K562 (cell line): Measurements from ENCODE around the gene C10orf90. TPM values are rescaled to one million over a fixed set of nuclear protein-coding genes. Genes with fewer than 3 reads are reported as not detected.

Experiments used
- ATAC-seq: fragments of 200-7000 bp; cut with Tn5 transposase; 3 replicates; pipeline ENCODE4 v1.9.1; 2020; ENCODE audit warnings: moderate library complexity
- BruUV-seq: library from RNA; stranded (reverse); fragments of 400-500 nt; replicated peaks from 2 replicates; lab custom pipeline; 2021; lab: Mats Ljungman, UMichigan
- CTCF ChIA-PET: fragments of 300-600 bp; formaldehyde crosslinking; extraction: SDS; loops from one replicate; lab custom pipeline; 2021; ENCODE audit warnings: low intra/inter-chr PET ratio; lab: Yijun Ruan, JAX
- POLR2A ChIA-PET: fragments of 300-600, 350-650 bp; sonication (Branson Sonifier 250); formaldehyde crosslinking; extraction: SDS; loops from one replicate; lab custom pipeline; 2021; ENCODE audit warnings: antibody characterized with exemption, inconsistent platforms; lab: Yijun Ruan, JAX
- DNase-seq, 4 experiments: peaks; one replicate each; pipeline versions ENCODE4 v3.0.0 to v3.0.0-alpha.2; 2011 to 2018; ENCODE audit warnings: low spot score in 3 of 4, mixed read lengths in 3 of 4; ENCODE audit errors: extremely low read depth in 1 of 4
- FAIRE-seq: peaks from 2 replicates; lab custom pipeline; 2011; peaks lifted over from hg19 to GRCh38; lab: Jason Lieb, UNC
- H2AFZ ChIP-seq: 2 replicates; pipeline ENCODE4 v1.6.0; 2011; ENCODE audit warnings: low read depth, low read length, control low read depth, inconsistent platforms
- H3K27ac ChIP-seq: fragments of 200-600 bp; 3 replicates; pipeline ENCODE4 v1.8.0; 2011; ENCODE audit warnings: low read depth, mild to moderate bottlenecking, control low read depth, inconsistent platforms, low read length, moderate library complexity, mixed read lengths; ENCODE audit errors: extremely low read depth
- H3K27me3 ChIP-seq, 2 experiments: fragments of 300-600 bp in 1 of 2; 2 replicates in 1 of 2; 3 replicates in 1 of 2; pipeline versions ENCODE4 v1.6.0 to v1.8.0; 2011; ENCODE audit warnings: inconsistent platforms in 2 of 2, low read length in 2 of 2, mild to moderate bottlenecking in 1 of 2, mixed read lengths in 1 of 2, moderate library complexity in 1 of 2; ENCODE audit not compliant: control insufficient read depth in 2 of 2, insufficient read depth in 2 of 2
- H3K36me3 ChIP-seq: fragments of 300-600 bp; 3 replicates; pipeline ENCODE4 v1.8.0; 2011; ENCODE audit warnings: mild to moderate bottlenecking, low read length, inconsistent platforms; ENCODE audit not compliant: control insufficient read depth, insufficient read depth
- H3K4me1 ChIP-seq, 2 experiments: fragments of 200-600 bp in 1 of 2; replicated peaks in 1 of 2; 2 replicates in 1 of 2; 3 replicates in 1 of 2; pipeline versions ENCODE4 v1.5.1 to v1.8.0; 2011; ENCODE audit warnings: inconsistent platforms in 2 of 2, low read length in 2 of 2, mild to moderate bottlenecking in 1 of 2, mixed read lengths in 1 of 2, moderate library complexity in 1 of 2; ENCODE audit not compliant: control insufficient read depth in 2 of 2, insufficient read depth in 2 of 2
- H3K4me2 ChIP-seq: 2 replicates; pipeline ENCODE4 v1.6.1; 2011; ENCODE audit warnings: low read length, control low read depth, inconsistent platforms, mixed read lengths; ENCODE audit not compliant: insufficient read depth
- H3K4me3 ChIP-seq: fragments of 200-600 bp; sonication (generic), shearing (Covaris generic); 2 replicates; pipeline ENCODE4 v1.5.1; 2016; ENCODE audit warnings: control low read depth, inconsistent platforms
- H3K79me2 ChIP-seq: fragments of 200-600 bp; 3 replicates; pipeline ENCODE4 v1.8.0; 2011; ENCODE audit warnings: low read length, inconsistent platforms; ENCODE audit not compliant: control insufficient read depth, insufficient read depth
- H3K9ac ChIP-seq, 2 experiments: 2 replicates each; pipeline versions ENCODE4 v1.6.0 to v1.6.1; 2011; ENCODE audit warnings: low read depth in 2 of 2, low read length in 2 of 2, control low read depth in 1 of 2, inconsistent platforms in 1 of 2, mild to moderate bottlenecking in 1 of 2, mixed read lengths in 1 of 2; ENCODE audit not compliant: insufficient read depth in 1 of 2
- H3K9me1 ChIP-seq: one replicate; pipeline ENCODE4 v1.6.0; 2011; ENCODE audit warnings: inconsistent platforms, mild to moderate bottlenecking, low read length, moderate library complexity; ENCODE audit not compliant: control insufficient read depth, insufficient read depth
- H3K9me3 ChIP-seq: replicated peaks from 2 replicates; pipeline ENCODE4 v1.5.1; 2011; ENCODE audit warnings: low read depth, low read length, inconsistent platforms; ENCODE audit not compliant: control insufficient read depth, insufficient read depth
- H4K20me1 ChIP-seq: replicated peaks from 2 replicates; pipeline ENCODE4 v1.6.1; 2011; ENCODE audit warnings: low read length, inconsistent platforms, mixed read lengths; ENCODE audit not compliant: control insufficient read depth, insufficient read depth
- ELK3 ChIP-seq: fragments of 450-650 bp; formaldehyde crosslinking; IDR thresholded peaks from 2 replicates; pipeline ENCODE4 v1.4.0; 2020; ENCODE audit warnings: mild to moderate bottlenecking
- HOMEZ ChIP-seq: fragments of 250-450 bp; sonication (Bioruptor Pico); IDR thresholded peaks from 2 replicates; pipeline ENCODE4 v1.4.0; 2020; ENCODE audit warnings: mild to moderate bottlenecking, moderate library complexity
- ZNF785 ChIP-seq: fragments of 250-450 bp; sonication (Bioruptor Pico); IDR thresholded peaks from 2 replicates; pipeline ENCODE4 v1.4.0; 2020; ENCODE audit warnings: mild to moderate bottlenecking
- WGBS: fragments of 100-300 bp; shearing (Covaris generic); methylation state at CpG from one replicate; pipeline ENCODE4 v1.1.6; 2016; ENCODE audit warnings: low coverage, mixed read lengths; ENCODE audit not compliant: insufficient coverage; ENCODE audit errors: missing lambda C conversion rate; 5-methylcytosine and 5-hydroxymethylcytosine counted together
- in situ Hi-C: fragments of 300-500 bp; cut with MboI; formaldehyde crosslinking; loops from 4 replicates; pipeline ENCODE4 v1.15.0; 2018; ENCODE audit warnings: inconsistent platforms, mixed read lengths
- intact Hi-C: fragments of 100-400 bp; cut with micrococcal nuclease; formaldehyde crosslinking; loops from 2 replicates; pipeline ENCODE4 v1.14.2; 2022
- polyA plus RNA-seq, 8 experiments: library from polyadenylated mRNA; depleted of rRNA in 4 of 8; stranded (reverse) in 5 of 8; unstranded in 3 of 8; fragments of >200 nt; fragmentation: Nextera tagmentation in 2 of 8; fragmentation: Illumina TruSeq in 1 of 8; extraction: Ambion mirVana in 2 of 8; extraction: Trizol in 1 of 8; gene quantifications; 2 replicates each; pipeline versions ENCODE4 v1.2.1 to v1.2.3, GENCODE V29; 2011 to 2014; ENCODE audit warnings: inconsistent platforms in 1 of 8, missing spikeins in 1 of 8
- total RNA-seq, 7 experiments: library from RNA; depleted of rRNA in 6 of 7; stranded (reverse); fragments of >200 nt in 6 of 7; fragmentation: Illumina TruSeq in 2 of 7; extraction: Trizol in 2 of 7; gene quantifications; 2 replicates each; pipeline versions ENCODE4 v1.2.1 to v1.2.3, GENCODE V29; 2011 to 2021; ENCODE audit warnings: low replicate concordance in 1 of 7

Gene C10orf90
- total and polyA plus RNA-seq, 9 of the 15 experiments (the other 6 are each of a cell fraction or from before 2014, with no cell fraction given) = not detected

GRCh38 chr10:126434235-126434634 is 236.3 kb downstream of the C10orf90 start:
- CTCF ChIA-PET = no interaction called here
- Histone ChIP-seq H3K36me3 (no peaks in the 10 kb centered on the region), H3K27ac (no peak overlapping the region), H2AFZ (no peak overlapping the region), H3K4me3 (no peak overlapping the region), H3K4me2 (no peak overlapping the region), H3K27me3 (no peaks in the 10 kb centered on the region), H3K9me1 (no peaks in the 10 kb centered on the region), H3K9me3 (no peaks in the 10 kb centered on the region), H4K20me1 (no peaks in the 10 kb centered on the region), H3K4me1 (no peaks in the 10 kb centered on the region), H3K9ac (no peak overlapping the region), H3K79me2 (no peaks in the 10 kb centered on the region)
- FAIRE-seq (no peak), DNase-seq (no peak), ATAC-seq (no peak)
- POLR2A ChIA-PET = no interaction called here
- TF ChIP-seq ELK3 (CRISPR knock-in tag) (no peak), HOMEZ (CRISPR knock-in tag) (no peak), ZNF785 (CRISPR knock-in tag) (no peak)
- WGBS = 0% methylated on average over 5 of the region's 5 CpGs
- in situ Hi-C loops (no loop called here), intact Hi-C loops (no loop called here)
- no TSS peak for BruUV-seq
